IMR-90 (cell line): ENCODE results near the gene TMEM163. TPM values are rescaled to one million over a fixed set of nuclear protein-coding genes. Genes with fewer than 3 reads are reported as not detected.

ENCODE experiments used
- ATAC-seq: fragments of 200-7000 bp; cut with Tn5 transposase; 2 replicates; pipeline ENCODE4 v1.9.1; 2020; ENCODE audit warnings: low read depth, mild to moderate bottlenecking, moderate library complexity
- BruUV-seq: library from RNA; stranded (reverse); fragments of 400-500 nt; replicated peaks from 2 replicates; lab custom pipeline; 2021; lab: Mats Ljungman, UMichigan
- CTCF ChIA-PET: fragments of 300-600 bp; formaldehyde crosslinking; extraction: SDS; loops from one replicate; lab custom pipeline; 2021; ENCODE audit warnings: antibody characterized with exemption; lab: Yijun Ruan, JAX
- POLR2A ChIA-PET: fragments of 300-600 bp; sonication (Branson Sonifier 250); formaldehyde crosslinking; loops from one replicate; lab custom pipeline; 2022; ENCODE audit warnings: antibody characterized with exemption; ENCODE audit not compliant: unreplicated experiment; lab: Charles Lee
- DNase-seq: peaks from one replicate; pipeline ENCODE4 v3.0.0; 2013
- H2AFZ ChIP-seq: replicated peaks from 2 replicates; pipeline ENCODE3; 2013; ENCODE audit warnings: low read length, mild to moderate bottlenecking; ENCODE audit not compliant: poor library complexity
- H2AK5ac ChIP-seq: 2 replicates; pipeline ENCODE4 v1.6.1; 2013; ENCODE audit warnings: low read depth, low read length, inconsistent platforms
- H2AK9ac ChIP-seq: replicated peaks from 2 replicates; pipeline ENCODE3; 2013; ENCODE audit warnings: mild to moderate bottlenecking, low read depth, low read length, moderate library complexity; ENCODE audit not compliant: poor library complexity
- H2BK120ac ChIP-seq: 2 replicates; pipeline ENCODE4 v1.6.1; 2013; ENCODE audit warnings: low read depth, low read length, inconsistent platforms
- H2BK15ac ChIP-seq: 3 replicates; pipeline ENCODE4 v1.6.1; 2013; ENCODE audit warnings: low read depth, low read length, inconsistent platforms
- H2BK20ac ChIP-seq: 2 replicates; pipeline ENCODE4 v1.6.1; 2013; ENCODE audit warnings: low read depth, mild to moderate bottlenecking, inconsistent platforms, low read length, moderate library complexity
- H2BK5ac ChIP-seq: 2 replicates; pipeline ENCODE4 v1.6.1; 2013; ENCODE audit warnings: mild to moderate bottlenecking, low read depth, low read length, inconsistent platforms; ENCODE audit not compliant: poor library complexity, severe bottlenecking
- H3K14ac ChIP-seq: replicated peaks from 2 replicates; pipeline ENCODE4 v1.6.1; 2013; ENCODE audit warnings: low read depth, low read length, inconsistent platforms
- H3K18ac ChIP-seq: 2 replicates; pipeline ENCODE4 v1.6.1; 2013; ENCODE audit warnings: low read depth, low read length, control low read depth
- H3K23ac ChIP-seq: 2 replicates; pipeline ENCODE4 v1.6.1; 2013; ENCODE audit warnings: low read depth, low read length, inconsistent platforms
- H3K27ac ChIP-seq: 2 replicates; pipeline ENCODE4 v1.5.1; 2013; ENCODE audit warnings: mild to moderate bottlenecking, control low read depth, low read length; ENCODE audit not compliant: insufficient read depth
- H3K27me3 ChIP-seq: 2 replicates; pipeline ENCODE4 v1.6.1; 2013; ENCODE audit warnings: low read length; ENCODE audit not compliant: control insufficient read depth, insufficient read depth
- H3K36me3 ChIP-seq: 2 replicates; pipeline ENCODE4 v1.6.1; 2013; ENCODE audit warnings: low read length, mixed read lengths; ENCODE audit not compliant: control insufficient read depth, insufficient read depth
- H3K4ac ChIP-seq: 2 replicates; pipeline ENCODE4 v1.6.1; 2013; ENCODE audit warnings: low read depth, low read length, inconsistent platforms
- H3K4me1 ChIP-seq: 2 replicates; pipeline ENCODE4 v1.6.1; 2013; ENCODE audit warnings: low read length, mixed read lengths; ENCODE audit not compliant: control insufficient read depth, insufficient read depth
- H3K4me2 ChIP-seq: 2 replicates; pipeline ENCODE4 v1.6.1; 2013; ENCODE audit warnings: low read depth, mild to moderate bottlenecking, control low read depth, low read length, moderate library complexity
- H3K4me3 ChIP-seq: 2 replicates; pipeline ENCODE4 v1.5.1; 2013; ENCODE audit warnings: low read depth, mild to moderate bottlenecking, control low read depth, low read length, moderate library complexity; ENCODE audit not compliant: insufficient read depth
- H3K56ac ChIP-seq: 2 replicates; pipeline ENCODE4 v1.6.1; 2013; ENCODE audit warnings: low read length, inconsistent platforms; ENCODE audit not compliant: insufficient read depth; ENCODE audit errors: extremely low read depth
- H3K79me1 ChIP-seq, 2 experiments: 2 replicates each; pipeline ENCODE4 v1.6.1; 2013; ENCODE audit warnings: low read length in 2 of 2, inconsistent platforms in 1 of 2, low read depth in 1 of 2
- H3K9ac ChIP-seq: 2 replicates; pipeline ENCODE4 v1.6.1; 2013; ENCODE audit warnings: low read depth, low read length, control low read depth
- H3K9me1 ChIP-seq: 2 replicates; pipeline ENCODE4 v1.6.1; 2013; ENCODE audit warnings: low read length, inconsistent platforms; ENCODE audit not compliant: insufficient read depth
- H3K9me3 ChIP-seq: 2 replicates; pipeline ENCODE4 v1.6.1; 2013; ENCODE audit warnings: low read length; ENCODE audit not compliant: control insufficient read depth, insufficient read depth
- H4K20me1 ChIP-seq: 2 replicates; pipeline ENCODE4 v1.6.1; 2013; ENCODE audit warnings: low read length, inconsistent platforms; ENCODE audit not compliant: insufficient read depth
- H4K5ac ChIP-seq: 2 replicates; pipeline ENCODE4 v1.6.1; 2013; ENCODE audit warnings: mild to moderate bottlenecking, low read depth, low read length, control low read depth
- H4K8ac ChIP-seq, 2 experiments: 2 replicates each; pipeline ENCODE4 v1.6.1; 2013; ENCODE audit warnings: low read depth in 2 of 2, low read length in 2 of 2, control low read depth in 1 of 2, inconsistent platforms in 1 of 2
- H4K91ac ChIP-seq: 2 replicates; pipeline ENCODE4 v1.6.1; 2013; ENCODE audit warnings: low read depth, low read length, inconsistent platforms; ENCODE audit not compliant: insufficient read depth
- BHLHE40 ChIP-seq: fragments of 150-350 bp; IDR thresholded peaks from 2 replicates; pipeline ENCODE4 v1.6.1; 2016; ENCODE audit warnings: mild to moderate bottlenecking, low read depth, low read length
- CEBPB ChIP-seq: IDR thresholded peaks from 2 replicates; pipeline ENCODE4 v1.6.1; 2012; ENCODE audit warnings: low read depth, low read length, improper control_type of control experiment
- CHD1 ChIP-seq: IDR thresholded peaks from 2 replicates; pipeline ENCODE4 v1.6.1; 2012; ENCODE audit warnings: low read depth, low read length, improper control_type of control experiment
- CTCF ChIP-seq: conservative IDR thresholded peaks from 2 replicates; pipeline ENCODE4 v1.5.1; 2012; ENCODE audit warnings: mild to moderate bottlenecking, low read depth, low read length, improper control_type of control experiment
- ELK1 ChIP-seq: fragments of 150-350 bp; IDR thresholded peaks from 2 replicates; pipeline ENCODE4 v1.6.1; 2016; ENCODE audit warnings: low read depth, mild to moderate bottlenecking, low read length, moderate library complexity, borderline replicate concordance
- FOS ChIP-seq: fragments of 150-350 bp; IDR thresholded peaks from 2 replicates; pipeline ENCODE4 v1.6.1; 2016; ENCODE audit warnings: low read depth, low read length
- MAFK ChIP-seq: IDR thresholded peaks from 2 replicates; pipeline ENCODE4 v1.6.1; 2012; ENCODE audit warnings: low read depth, low read length, improper control_type of control experiment
- MAZ ChIP-seq: IDR thresholded peaks from 2 replicates; pipeline ENCODE4 v1.6.1; 2012; ENCODE audit warnings: low read depth, mild to moderate bottlenecking, low read length, improper control_type of control experiment, moderate library complexity, borderline replicate concordance
- MXI1 ChIP-seq: IDR thresholded peaks from 2 replicates; pipeline ENCODE4 v1.6.1; 2012; ENCODE audit warnings: low read depth, mild to moderate bottlenecking, low read length, moderate library complexity, borderline replicate concordance
- NFE2L2 ChIP-seq: fragments of 150-350 bp; IDR thresholded peaks from 2 replicates; pipeline ENCODE4 v1.6.1; 2016; ENCODE audit warnings: low read depth, mild to moderate bottlenecking, low read length
- POLR2A ChIP-seq: IDR thresholded peaks from 2 replicates; pipeline ENCODE4 v1.6.1; 2012; ENCODE audit warnings: mild to moderate bottlenecking, low read depth, low read length
- RAD21 ChIP-seq: IDR thresholded peaks from 2 replicates; pipeline ENCODE4 v1.6.1; 2012; ENCODE audit warnings: low read length, improper control_type of control experiment
- RCOR1 ChIP-seq: IDR thresholded peaks from 2 replicates; pipeline ENCODE4 v1.6.1; 2012; ENCODE audit warnings: mild to moderate bottlenecking, low read length, improper control_type of control experiment; ENCODE audit not compliant: insufficient replicate concordance
- RFX5 ChIP-seq: IDR thresholded peaks from 2 replicates; pipeline ENCODE4 v1.8.0; 2012; ENCODE audit warnings: low read depth, mild to moderate bottlenecking, low read length, moderate library complexity
- SMC3 ChIP-seq: fragments of 150-350 bp; IDR thresholded peaks from 2 replicates; pipeline ENCODE4 v1.6.1; 2016; ENCODE audit warnings: low read depth, mild to moderate bottlenecking, antibody characterized with exemption, low read length, moderate library complexity
- USF2 ChIP-seq: fragments of 150-350 bp; IDR thresholded peaks from 2 replicates; pipeline ENCODE4 v1.6.1; 2017; ENCODE audit warnings: mild to moderate bottlenecking, antibody characterized with exemption, low read length, low read depth
- WGBS, 2 experiments: methylation state at CpG; one replicate each; pipeline versions ENCODE4 v1.1.5 to v1.1.7; 2013; ENCODE audit warnings: missing lambda C conversion rate in 2 of 2; ENCODE audit not compliant: insufficient read length in 1 of 2; ENCODE audit errors: extremely low coverage in 2 of 2; 5-methylcytosine and 5-hydroxymethylcytosine counted together
- dilution Hi-C: fragments of 300-500 bp; cut with HindIII; formaldehyde crosslinking; loops from one replicate; pipeline ENCODE4 v1.14.3; 2018; ENCODE audit warnings: low sequenced_read_pairs; ENCODE audit not compliant: unreplicated experiment
- in situ Hi-C: fragments of 300-500 bp; cut with MboI; formaldehyde crosslinking; loops from 3 replicates; pipeline ENCODE4 v1.14.3; 2019; ENCODE audit warnings: low sequenced_read_pairs, inconsistent platforms, mixed read lengths
- intact Hi-C: fragments of 100-400 bp; cut with micrococcal nuclease; formaldehyde crosslinking; loops from 2 replicates; pipeline ENCODE4 v1.10.0; 2022
- polyA plus RNA-seq, 3 experiments: library from polyadenylated mRNA; depleted of rRNA; stranded (reverse); fragments of >200 nt; gene quantifications; 2 replicates each; pipeline ENCODE4 v1.2.3, GENCODE V29; 2012; ENCODE audit warnings: low replicate concordance in 1 of 3
- total RNA-seq: library from RNA; depleted of rRNA; stranded (reverse); fragments of >200 nt; gene quantifications from 2 replicates; pipeline ENCODE4 v1.2.3, GENCODE V29; 2012

TMEM163 gene
- total and polyA plus RNA-seq, 2 of the 4 experiments (the other 2 are of a cell fraction): not detected

- no peak overlapping the region for H3K4me3 ChIP-seq
- no peak overlapping the region for H2BK20ac ChIP-seq
- H2AK9ac ChIP-seq: no peak overlapping the region
- H2BK15ac ChIP-seq: no peak overlapping the region
- H3K4me1 ChIP-seq: no peaks in the 10 kb centered on the region
- no peaks in the 10 kb centered on the region for H4K20me1 ChIP-seq
- intact Hi-C loops: no loop called here
- H2BK120ac ChIP-seq: no peak overlapping the region
- no peak overlapping the region for H3K56ac ChIP-seq
- H2AK5ac ChIP-seq: no peak overlapping the region
- no peak overlapping the region for H4K5ac ChIP-seq
- H3K27me3 ChIP-seq: peaks cover 31% of the 10 kb centered on the region
- no peak overlapping the region for H4K91ac ChIP-seq
- no peak for ATAC-seq
- WGBS, 2 experiments: no CpG with 5 or more reads among the region's 4 CpGs
- in situ Hi-C loops: no loop called here
- ChIA-PET POLR2A (interaction anchor here (0.6 kb wide), 1 partner anchor 19 kb away, joined by 3 read pairs; no protein-coding TSS in a partner anchor), CTCF (no interaction called here)
- H2AFZ ChIP-seq: no peak overlapping the region
- no peak overlapping the region for H3K14ac ChIP-seq
- H3K9me1 ChIP-seq: no peaks in the 10 kb centered on the region
- dilution Hi-C loops: no loop called here
- no peak overlapping the region for H3K4ac ChIP-seq
- no peak overlapping the region for H4K8ac ChIP-seq
- H3K4me2 ChIP-seq: no peak overlapping the region
- no peak overlapping the region for H3K27ac ChIP-seq
- no peak overlapping the region for H3K18ac ChIP-seq
- no peaks in the 10 kb centered on the region for H3K9me3 ChIP-seq
- no peak for DNase-seq
- TF ChIP-seq CHD1: no peak
- no peak for TF ChIP-seq CEBPB
- TF ChIP-seq RCOR1: no peak
- TF ChIP-seq POLR2A: no peak
- no peak for TF ChIP-seq BHLHE40
- TF ChIP-seq SMC3: no peak
- no peak for TF ChIP-seq NFE2L2
- no peak for TF ChIP-seq RFX5
- no peak for TF ChIP-seq FOS
- no peak for TF ChIP-seq CTCF
- no peak for TF ChIP-seq RAD21
- TF ChIP-seq MAFK: no peak
- TF ChIP-seq MAZ: no peak
- no peak for TF ChIP-seq MXI1
- TF ChIP-seq USF2: no peak
- no peak for TF ChIP-seq ELK1
- no TSS peak for BruUV-seq
- H3K9ac ChIP-seq: no peak overlapping the region
- H3K36me3 ChIP-seq: no peaks in the 10 kb centered on the region
- H2BK5ac ChIP-seq: no peak overlapping the region
- no peak overlapping the region for H3K23ac ChIP-seq
- no peaks in the 10 kb centered on the region for H3K79me1 ChIP-seq
Measured at GRCh38 chr2:134493797-134494196, 225.0 kb downstream of the TMEM163 start.
